GM23338 (cell line): ENCODE measurements around the gene EXOC7. TPM values are rescaled to one million over a fixed set of nuclear protein-coding genes. Genes with fewer than 3 reads are reported as not detected.

ENCODE experiments used
- ATAC-seq: fragments of 200-7000 bp; cut with Tn5 transposase; 3 replicates; pipeline ENCODE4 v1.9.1; 2020
- DNase-seq: peaks from one replicate; pipeline ENCODE4 v3.0.0-alpha.2; 2015; ENCODE audit warnings: low spot score
- H2AFZ ChIP-seq: fragments of 200-600 bp; sonication (generic); 2 replicates; pipeline ENCODE4 v1.8.0; 2016; ENCODE audit warnings: antibody characterized with exemption, mild to moderate bottlenecking, moderate library complexity
- H3F3A ChIP-seq: fragments of 200-600 bp; sonication (generic); replicated peaks from 2 replicates; pipeline ENCODE4 v1.8.0; 2017; ENCODE audit warnings: antibody characterized with exemption, mixed run types, low read depth
- H3K27ac ChIP-seq: fragments of 200-600 bp; sonication (generic); 2 replicates; pipeline ENCODE4 v1.6.1; 2016; ENCODE audit warnings: low read depth
- H3K27me3 ChIP-seq: fragments of 200-600 bp; sonication (generic); 2 replicates; pipeline ENCODE4 v1.8.0; 2016; ENCODE audit warnings: mild to moderate bottlenecking, mixed run types, moderate library complexity; ENCODE audit not compliant: insufficient read depth
- H3K36me3 ChIP-seq: fragments of 200-600 bp; sonication (generic); 2 replicates; pipeline ENCODE4 v1.8.0; 2016; ENCODE audit warnings: mild to moderate bottlenecking; ENCODE audit not compliant: insufficient read depth
- H3K4me1 ChIP-seq: fragments of 200-600 bp; sonication (generic); 2 replicates; pipeline ENCODE4 v1.8.0; 2016; ENCODE audit warnings: mild to moderate bottlenecking, moderate library complexity; ENCODE audit not compliant: insufficient read depth
- H3K4me2 ChIP-seq: fragments of 200-600 bp; sonication (generic); 2 replicates; pipeline ENCODE4 v1.7.1; 2017; ENCODE audit warnings: mixed run types
- H3K4me3 ChIP-seq: fragments of 200-600 bp; sonication (generic); 2 replicates; pipeline ENCODE4 v1.6.1; 2016; ENCODE audit warnings: mixed run types
- H3K79me2 ChIP-seq: fragments of 200-600 bp; sonication (generic); replicated peaks from 2 replicates; pipeline ENCODE4 v1.8.0; 2017; ENCODE audit warnings: mild to moderate bottlenecking; ENCODE audit not compliant: insufficient read depth
- H3K9me2 ChIP-seq: fragments of 200-600 bp; sonication (generic); 2 replicates; pipeline ENCODE4 v1.8.0; 2017; ENCODE audit not compliant: insufficient read depth
- H4K20me1 ChIP-seq: fragments of 200-600 bp; sonication (generic); replicated peaks from 2 replicates; pipeline ENCODE4 v1.8.0; 2017; ENCODE audit warnings: mild to moderate bottlenecking; ENCODE audit not compliant: insufficient read depth
- H3K27ac Mint-ChIP-seq: 2 replicates; pipeline ENCODE4 v1.8.0; 2020; ENCODE audit warnings: inconsistent platforms, mild to moderate bottlenecking, moderate library complexity, mixed read lengths
- H3K27me3 Mint-ChIP-seq: 3 replicates; pipeline ENCODE4 v1.8.0; 2022; ENCODE audit warnings: low read depth, mild to moderate bottlenecking, moderate library complexity, mixed read lengths, inconsistent platforms; ENCODE audit not compliant: insufficient read depth, poor library complexity
- H3K36me3 Mint-ChIP-seq: 3 replicates; pipeline ENCODE4 v1.8.0; 2021; ENCODE audit warnings: low read depth, mild to moderate bottlenecking, inconsistent platforms, moderate library complexity, mixed read lengths
- H3K4me1 Mint-ChIP-seq: 3 replicates; pipeline ENCODE4 v1.8.0; 2020; ENCODE audit warnings: mild to moderate bottlenecking, inconsistent platforms, mixed read lengths
- H3K4me3 Mint-ChIP-seq: 3 replicates; pipeline ENCODE4 v1.8.0; 2021; ENCODE audit warnings: moderate library complexity, mild to moderate bottlenecking, inconsistent platforms, mixed read lengths
- H3K9me3 Mint-ChIP-seq: 3 replicates; pipeline ENCODE4 v1.8.0; 2020; ENCODE audit warnings: moderate library complexity, mild to moderate bottlenecking, inconsistent platforms, mixed read lengths
- CREB1 ChIP-seq: fragments of 250-450 bp; sonication (Bioruptor Pico); IDR thresholded peaks from 2 replicates; pipeline ENCODE4 v1.5.0; 2020; ENCODE audit warnings: low read depth, mild to moderate bottlenecking, moderate library complexity
- CTCF ChIP-seq, 2 experiments: fragments of 200-600 bp in 1 of 2; sonication (generic) in 1 of 2; conservative IDR thresholded peaks; 2 replicates each; pipeline versions ENCODE4 v1.5.1 to v1.6.1; 2016 to 2017; ENCODE audit warnings: antibody characterized with exemption in 2 of 2, low read depth in 2 of 2, mild to moderate bottlenecking in 2 of 2, moderate library complexity in 1 of 2
- ETS1 ChIP-seq: IDR thresholded peaks from 2 replicates; pipeline ENCODE4 v1.6.1; 2016; ENCODE audit warnings: antibody characterized with exemption
- EZH2 ChIP-seq: fragments of 200-600 bp; sonication (generic); IDR thresholded peaks from one replicate; pipeline ENCODE4 v1.8.0; 2017; ENCODE audit warnings: antibody characterized with exemption, mild to moderate bottlenecking, low read depth; ENCODE audit not compliant: unreplicated experiment
- EZH2phosphoT487 ChIP-seq: fragments of 200-600 bp; sonication (generic); IDR thresholded peaks from one replicate; pipeline ENCODE4 v1.8.1; 2018; ENCODE audit warnings: antibody characterized with exemption; ENCODE audit not compliant: unreplicated experiment
- JUNB ChIP-seq: IDR thresholded peaks from one replicate; pipeline ENCODE4 v1.6.1; 2016; ENCODE audit warnings: antibody characterized with exemption; ENCODE audit not compliant: unreplicated experiment
- NANOG ChIP-seq: IDR thresholded peaks from 2 replicates; pipeline ENCODE4 v1.6.1; 2016; ENCODE audit warnings: antibody characterized with exemption, borderline replicate concordance
- POLR2AphosphoS5 ChIP-seq: IDR thresholded peaks from 2 replicates; pipeline ENCODE4 v1.6.1; 2016; ENCODE audit warnings: antibody characterized with exemption, low read depth
- STAT1 ChIP-seq: IDR thresholded peaks from one replicate; pipeline ENCODE4 v1.6.1; 2016; ENCODE audit warnings: antibody characterized with exemption; ENCODE audit not compliant: unreplicated experiment
- ZNF114 ChIP-seq: fragments of 250-450 bp; sonication (Bioruptor Pico); IDR thresholded peaks from 2 replicates; pipeline ENCODE4 v1.5.0; 2020; ENCODE audit warnings: mild to moderate bottlenecking, moderate library complexity
- ZNF331 ChIP-seq: fragments of 250-450 bp; sonication (Bioruptor Pico); IDR thresholded peaks from 2 replicates; pipeline ENCODE4 v1.5.0; 2020; ENCODE audit warnings: low read depth, mild to moderate bottlenecking, moderate library complexity
- ZNF462 ChIP-seq: fragments of 250-450 bp; sonication (Bioruptor Pico); IDR thresholded peaks from 2 replicates; pipeline ENCODE4 v1.5.0; 2020; ENCODE audit warnings: mild to moderate bottlenecking, moderate library complexity
- polyA plus RNA-seq: library from polyadenylated mRNA; unstranded; fragments of >200 nt; fragmentation: Nextera tagmentation; extraction: Ambion mirVana; gene quantifications from 2 replicates; pipeline ENCODE4 v1.2.1, GENCODE V29; 2016
- total RNA-seq: library from RNA; depleted of rRNA; stranded (reverse); fragments of >200 nt; shearing (Covaris generic); gene quantifications from 2 replicates; pipeline ENCODE4 v1.2.3, GENCODE V29; 2014
- TF ChIP-seq, protein P1 (sequence below): IDR thresholded peaks from one replicate; pipeline ENCODE4 v1.6.1; 2018; ENCODE audit warnings: antibody characterized with exemption; ENCODE audit not compliant: unreplicated experiment

Gene EXOC7
- total and polyA plus RNA-seq, 2 experiments from 2014 or later: 75.4 to 77.4 TPM

DNA sequence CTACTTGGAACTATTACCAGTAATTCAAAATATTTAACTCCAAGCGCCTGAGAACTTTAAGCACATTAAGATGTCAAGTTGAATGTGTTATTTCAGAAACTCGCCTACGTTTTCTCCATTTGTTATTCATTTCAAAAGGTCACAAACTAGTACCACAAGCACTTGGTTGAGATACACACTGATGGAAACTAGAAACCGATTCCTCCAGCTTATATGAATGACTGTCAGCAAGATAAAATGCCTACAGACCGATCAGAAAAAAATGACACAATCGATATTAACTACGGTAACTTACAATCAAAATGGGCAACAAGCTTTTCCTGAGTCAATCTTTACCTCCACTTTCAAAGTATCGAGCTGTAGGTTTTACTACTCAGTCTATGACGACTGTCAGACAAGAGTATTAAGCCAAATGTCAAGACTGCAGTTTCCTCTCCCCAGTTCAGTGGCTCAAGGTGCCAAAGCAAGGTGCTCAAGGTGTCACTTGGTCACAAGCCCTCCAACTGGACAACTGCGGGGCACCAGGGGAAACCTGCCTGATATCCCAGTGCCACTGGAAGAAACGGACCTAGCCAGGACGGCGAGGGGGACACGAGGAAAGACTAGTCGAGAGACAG is 31.9 kb downstream of the EXOC7 start:
- no peak for ATAC-seq
- Histone ChIP-seq H3K4me3 (peak overlapping the region; percentile 81), H3K9me2 (no peaks in the 10 kb centered on the region), H3K4me1 (peaks cover 24% of the 10 kb centered on the region), H3K27ac (peak overlapping the region; percentile 72; the same call in 1 of the 2 replicates), H3K36me3 (peaks cover 10% of the 10 kb centered on the region; the same call in 1 of the 2 replicates), H3K4me2 (peak overlapping the region; percentile 97), H3K27me3 (peaks cover 38% of the 10 kb centered on the region), H2AFZ (peak overlapping the region; percentile 99), H4K20me1 (peaks cover 17% of the 10 kb centered on the region), H3K79me2 (peaks cover 44% of the 10 kb centered on the region), H3F3A (peaks cover 23% of the 10 kb centered on the region)
- Mint-ChIP-seq H3K9me3 (no peaks in the 10 kb centered on the region; the same call in 1 of the 3 replicates), H3K27me3 (peaks cover 40% of the 10 kb centered on the region), H3K4me1 (peaks cover 24% of the 10 kb centered on the region; the same call in 2 of the 3 replicates), H3K4me3 (peak overlapping the region; percentile 98), H3K27ac (peak overlapping the region; percentile 78), H3K36me3 (peaks cover 16% of the 10 kb centered on the region)
- DNase-seq: no peak
- no peak for TF ChIP-seq CREB1 (CRISPR knock-in tag)
- TF ChIP-seq CTCF (conservative IDR thresholded peaks at IDR 0.05; ENCODE audit: low read depth in 2 of 2): no peak
- no peak for TF ChIP-seq EZH2
- TF ChIP-seq NANOG: no peak
- no peak for TF ChIP-seq STAT1
- TF ChIP-seq, protein P1, sequence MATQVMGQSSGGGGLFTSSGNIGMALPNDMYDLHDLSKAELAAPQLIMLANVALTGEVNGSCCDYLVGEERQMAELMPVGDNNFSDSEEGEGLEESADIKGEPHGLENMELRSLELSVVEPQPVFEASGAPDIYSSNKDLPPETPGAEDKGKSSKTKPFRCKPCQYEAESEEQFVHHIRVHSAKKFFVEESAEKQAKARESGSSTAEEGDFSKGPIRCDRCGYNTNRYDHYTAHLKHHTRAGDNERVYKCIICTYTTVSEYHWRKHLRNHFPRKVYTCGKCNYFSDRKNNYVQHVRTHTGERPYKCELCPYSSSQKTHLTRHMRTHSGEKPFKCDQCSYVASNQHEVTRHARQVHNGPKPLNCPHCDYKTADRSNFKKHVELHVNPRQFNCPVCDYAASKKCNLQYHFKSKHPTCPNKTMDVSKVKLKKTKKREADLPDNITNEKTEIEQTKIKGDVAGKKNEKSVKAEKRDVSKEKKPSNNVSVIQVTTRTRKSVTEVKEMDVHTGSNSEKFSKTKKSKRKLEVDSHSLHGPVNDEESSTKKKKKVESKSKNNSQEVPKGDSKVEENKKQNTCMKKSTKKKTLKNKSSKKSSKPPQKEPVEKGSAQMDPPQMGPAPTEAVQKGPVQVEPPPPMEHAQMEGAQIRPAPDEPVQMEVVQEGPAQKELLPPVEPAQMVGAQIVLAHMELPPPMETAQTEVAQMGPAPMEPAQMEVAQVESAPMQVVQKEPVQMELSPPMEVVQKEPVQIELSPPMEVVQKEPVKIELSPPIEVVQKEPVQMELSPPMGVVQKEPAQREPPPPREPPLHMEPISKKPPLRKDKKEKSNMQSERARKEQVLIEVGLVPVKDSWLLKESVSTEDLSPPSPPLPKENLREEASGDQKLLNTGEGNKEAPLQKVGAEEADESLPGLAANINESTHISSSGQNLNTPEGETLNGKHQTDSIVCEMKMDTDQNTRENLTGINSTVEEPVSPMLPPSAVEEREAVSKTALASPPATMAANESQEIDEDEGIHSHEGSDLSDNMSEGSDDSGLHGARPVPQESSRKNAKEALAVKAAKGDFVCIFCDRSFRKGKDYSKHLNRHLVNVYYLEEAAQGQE: no peak
- no peak for TF ChIP-seq ZNF114 (CRISPR knock-in tag)
- TF ChIP-seq POLR2AphosphoS5: no peak
- TF ChIP-seq ZNF331 (CRISPR knock-in tag): no peak
- no peak for TF ChIP-seq EZH2phosphoT487
- TF ChIP-seq JUNB: no peak
- TF ChIP-seq ETS1: no peak
- TF ChIP-seq ZNF462 (CRISPR knock-in tag): no peak
